Stimulated activated CD8-positive, alpha-beta memory T cell treated with anti-CD3 and anti-CD28 coated beads, Interleukin-4, amount 100 ng/mL, for 48 hours (primary cell): ENCODE results near the gene NANOGP8.
"Not testable (repeated sequence)": the region's sequence is repeated elsewhere in the genome, so short reads cannot be mapped to it uniquely, and the experiment has no call there.

Source experiments
- DNase-seq: peaks from one replicate; pipeline ENCODE4 v3.0.0-alpha.2; 2020

The NANOGP8 gene

DNA sequence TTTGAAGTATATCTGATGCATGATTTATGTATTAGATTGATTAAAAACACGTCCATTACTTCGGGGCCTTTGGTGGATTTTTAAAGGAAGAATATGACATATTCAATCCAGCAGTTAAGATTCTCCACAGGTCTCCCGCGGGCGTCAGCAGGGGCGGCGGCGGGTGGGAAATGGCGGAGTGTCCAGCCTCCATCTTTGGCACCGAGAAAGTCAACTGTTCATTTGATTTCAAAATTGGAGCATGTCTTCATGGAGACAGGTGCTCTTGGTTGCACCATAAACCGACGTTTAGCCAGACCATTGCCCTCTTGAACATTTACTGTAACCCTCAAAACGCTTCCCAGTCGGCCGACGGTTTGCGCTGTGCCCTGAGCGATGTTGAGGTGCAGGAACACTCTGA is 7.2 kb upstream of the NANOGP8 start:
- no peak for DNase-seq

- DNase-seq, result no peak
Measured at GRCh38 chr15:35090104-35090807, 5.2 kb upstream of the NANOGP8 start.

GRCh38 chr15:35089551-35089950 is 4.5 kb upstream of the NANOGP8 start:
- no peak for DNase-seq

DNA sequence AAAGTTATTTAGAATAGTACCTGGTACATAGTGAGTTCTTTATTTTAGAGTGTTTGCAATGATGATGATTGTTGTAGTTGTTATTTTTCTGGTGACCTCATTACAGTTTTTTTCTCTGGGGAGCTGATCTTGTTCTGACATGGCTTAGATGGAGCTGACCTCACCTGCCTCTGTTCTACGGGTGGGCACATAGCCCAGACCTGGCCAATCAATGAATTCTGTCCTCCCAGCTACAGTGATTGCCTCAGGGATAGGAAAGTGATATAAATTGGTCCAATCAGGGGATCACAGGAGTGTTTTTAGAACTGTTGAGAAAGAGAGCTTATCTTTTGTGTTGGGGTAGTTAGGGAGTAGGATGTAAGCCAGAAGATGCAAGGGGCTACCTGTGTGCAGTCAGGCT is 3.2 kb upstream of the NANOGP8 start:
- DNase-seq, result no peak

- DNase-seq, result no peak
Measured at GRCh38 chr15:35087759-35088158, 2.7 kb upstream of the NANOGP8 start.

- DNase-seq, result not testable (repeated sequence)
Measured at GRCh38 chr15:35082371-35083348, 2.4 kb downstream of the NANOGP8 start.

- DNase-seq, result not testable (repeated sequence)
Measured at GRCh38 chr15:35081626-35082365, 3.3 kb downstream of the NANOGP8 start.

- DNase-seq, result no peak
Measured at GRCh38 chr15:35080226-35080625, 4.9 kb downstream of the NANOGP8 start.

DNA sequence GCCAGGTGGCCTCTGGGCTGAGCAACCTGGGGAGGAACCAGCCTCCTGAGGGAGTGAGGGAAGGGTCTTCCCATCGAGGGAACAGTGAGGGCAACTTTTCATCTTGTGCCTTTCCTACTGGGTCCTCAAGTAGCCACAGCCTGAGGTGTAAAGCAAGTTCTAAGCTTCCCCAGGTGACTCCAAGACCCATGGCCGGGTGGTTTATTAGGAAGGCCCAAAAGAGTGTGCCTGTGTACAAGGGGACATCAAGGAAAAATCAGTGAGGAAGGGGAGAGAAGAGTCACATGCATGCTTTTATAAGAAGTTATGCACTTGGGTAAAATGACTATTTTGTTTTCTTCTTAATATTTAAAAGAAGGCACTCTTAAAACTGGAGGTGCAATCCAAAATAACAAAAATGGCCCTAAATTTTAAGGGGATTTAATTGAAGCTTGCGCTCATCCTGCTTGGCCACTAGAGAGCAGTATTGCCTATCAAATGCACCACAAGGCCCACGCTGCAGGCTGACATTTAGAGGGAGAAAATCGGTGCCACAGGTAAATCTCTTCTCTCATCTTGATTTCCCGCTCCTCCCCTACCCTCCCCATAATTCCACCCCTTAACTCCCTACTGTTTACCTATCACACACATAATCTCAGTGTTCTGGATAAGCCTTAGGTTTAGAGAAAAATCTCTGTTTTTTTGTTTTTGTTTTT is 6.7 kb downstream of the NANOGP8 start:
- DNase-seq, result peak; percentile 45

DNA sequence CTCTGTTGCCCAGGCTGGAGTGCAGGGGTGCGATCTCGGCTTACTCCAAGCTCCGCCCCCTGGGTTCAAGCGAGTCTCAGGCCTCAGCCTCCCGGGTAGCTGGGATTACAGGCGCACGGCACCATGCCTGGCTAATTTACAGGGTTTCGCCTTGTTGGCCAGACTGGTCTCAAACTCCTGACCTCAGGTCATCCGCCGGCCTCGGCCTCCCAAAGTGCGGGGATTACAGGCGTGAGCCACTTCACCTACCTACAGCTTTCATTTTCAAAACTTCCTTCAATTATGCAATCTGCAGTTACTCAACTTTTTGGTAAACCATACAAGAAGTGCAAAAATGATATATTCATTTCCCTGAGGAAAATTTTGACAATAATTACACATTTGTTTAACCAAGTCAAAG is 14.0 kb downstream of the NANOGP8 start:
- DNase-seq, result no peak

- no peak for DNase-seq
Measured at GRCh38 chr15:35068846-35069475, 16.1 kb downstream of the NANOGP8 start.

DNA sequence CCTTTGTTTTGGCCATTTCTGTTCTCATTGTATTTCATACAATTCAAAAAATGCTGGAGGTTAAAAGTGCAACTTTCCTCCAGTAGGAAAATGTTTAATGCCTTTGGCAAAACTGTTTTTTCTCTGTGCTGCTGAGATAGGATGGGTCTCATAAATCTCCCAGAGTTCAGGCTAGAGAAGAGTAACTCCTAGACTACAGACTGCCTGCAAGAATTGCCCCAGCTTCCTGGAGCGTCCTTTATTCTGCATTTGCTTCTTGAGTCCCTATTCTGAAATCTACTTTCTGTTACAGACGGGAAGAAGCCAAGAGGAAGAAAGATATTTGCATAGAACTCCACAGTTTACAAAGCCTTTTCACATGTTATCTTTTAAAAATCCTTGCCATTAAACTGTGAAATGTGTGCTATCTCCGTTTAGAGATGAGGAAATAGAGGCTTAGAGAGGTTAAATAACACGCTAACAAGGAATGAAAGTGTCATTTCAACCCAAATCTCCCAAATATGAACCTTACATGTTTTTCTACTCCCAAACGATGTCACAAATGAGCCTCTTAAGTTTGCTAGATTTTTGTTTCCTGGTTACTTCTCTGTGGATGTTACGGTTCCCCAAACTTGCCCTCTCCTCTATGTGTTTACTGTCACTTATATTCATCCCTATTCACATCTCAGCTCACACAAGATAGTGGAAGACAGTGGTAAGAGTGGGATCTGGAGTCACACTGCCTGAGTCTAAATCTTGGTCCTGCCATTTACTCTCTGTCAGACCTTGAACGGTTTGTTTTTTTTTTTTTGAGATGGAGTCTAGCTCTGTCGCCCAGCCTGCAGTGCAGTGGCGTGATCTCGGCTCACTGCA is 17.4 kb downstream of the NANOGP8 start:
- no peak for DNase-seq

DNA sequence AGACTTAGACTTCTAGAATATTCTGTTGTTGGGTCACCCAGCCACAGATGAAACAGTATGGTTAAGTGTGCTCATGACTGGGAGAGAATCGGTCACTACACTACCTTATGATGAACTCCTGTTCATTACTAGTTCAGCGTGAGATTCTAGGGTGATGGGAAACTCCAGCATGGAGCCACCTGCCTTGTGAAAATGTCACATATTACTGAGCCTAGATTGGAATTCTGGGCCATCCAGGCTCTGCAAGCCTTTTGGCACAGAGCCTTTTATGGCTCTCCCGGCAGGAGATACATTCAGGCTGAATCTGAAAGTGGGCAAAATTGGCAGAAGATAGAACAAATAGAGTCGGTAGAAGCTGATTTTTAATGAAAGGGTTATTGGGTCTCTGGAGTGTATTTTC is 19.0 kb downstream of the NANOGP8 start:
- no peak for DNase-seq

- DNase-seq, result no peak
Measured at GRCh38 chr15:35064576-35065190, 20.4 kb downstream of the NANOGP8 start.

DNA sequence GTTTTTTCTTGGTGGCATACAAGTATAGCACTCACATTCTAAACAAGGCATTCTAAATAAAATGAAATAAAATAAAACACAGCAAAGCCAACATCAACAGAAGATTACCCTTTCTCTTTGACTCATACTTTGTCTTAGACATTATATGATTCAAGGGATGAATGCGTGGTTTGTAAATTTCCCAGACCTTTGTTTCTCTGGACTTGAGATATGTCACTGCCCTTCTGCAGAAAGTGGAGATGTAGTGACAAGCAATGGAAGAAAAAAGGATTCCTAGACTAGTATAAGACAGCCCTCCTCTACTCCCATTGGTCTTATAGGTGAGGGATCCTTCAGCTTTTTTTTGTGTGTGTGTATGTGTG is 22.4 kb downstream of the NANOGP8 start:
- no peak for DNase-seq

DNA sequence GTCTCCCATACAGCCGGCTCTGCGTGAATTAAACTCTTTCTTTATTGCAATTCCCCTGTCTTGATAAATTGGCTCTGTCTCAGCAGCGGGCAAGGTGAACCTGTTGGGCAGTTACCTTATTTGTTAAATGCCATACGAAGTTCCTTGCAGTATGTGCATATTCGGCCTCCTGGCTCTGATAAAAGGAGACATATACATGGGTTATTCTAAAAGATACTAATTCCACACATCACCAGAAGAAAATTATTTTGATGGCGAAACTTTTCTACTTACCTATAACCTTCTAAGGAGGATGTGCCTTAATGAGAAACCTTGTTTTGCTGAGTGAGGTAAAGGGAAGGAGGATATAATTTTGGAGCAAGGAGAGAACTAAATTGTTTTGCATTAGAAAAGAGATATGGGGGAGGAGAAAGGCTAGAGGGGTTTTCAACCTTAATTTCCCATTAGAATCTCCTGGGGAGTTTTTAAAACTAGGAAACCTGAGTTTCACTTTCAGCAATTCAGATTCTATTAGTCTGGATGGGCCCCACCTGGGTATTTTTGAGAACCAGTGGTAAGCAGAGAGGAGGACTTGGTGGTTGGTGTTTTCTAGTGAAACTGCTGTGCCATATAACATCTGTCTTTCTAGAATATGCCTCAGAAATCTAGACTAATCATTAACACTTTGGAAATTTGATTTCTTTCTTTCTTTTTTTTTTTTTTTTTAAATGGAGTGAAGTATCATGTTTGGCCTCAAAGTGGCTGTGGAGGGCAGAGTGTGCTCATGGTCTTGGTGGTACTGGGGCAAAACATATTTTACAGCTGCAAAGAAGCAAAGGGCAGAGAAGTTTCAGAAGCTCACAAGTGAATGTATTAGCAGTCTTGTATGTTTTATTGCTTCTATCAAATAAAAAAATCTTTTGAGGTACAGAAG is 23.0 kb downstream of the NANOGP8 start:
- DNase-seq, result no peak

- DNase-seq, result no peak
Measured at GRCh38 chr15:35061161-35061824, 23.8 kb downstream of the NANOGP8 start.

DNA sequence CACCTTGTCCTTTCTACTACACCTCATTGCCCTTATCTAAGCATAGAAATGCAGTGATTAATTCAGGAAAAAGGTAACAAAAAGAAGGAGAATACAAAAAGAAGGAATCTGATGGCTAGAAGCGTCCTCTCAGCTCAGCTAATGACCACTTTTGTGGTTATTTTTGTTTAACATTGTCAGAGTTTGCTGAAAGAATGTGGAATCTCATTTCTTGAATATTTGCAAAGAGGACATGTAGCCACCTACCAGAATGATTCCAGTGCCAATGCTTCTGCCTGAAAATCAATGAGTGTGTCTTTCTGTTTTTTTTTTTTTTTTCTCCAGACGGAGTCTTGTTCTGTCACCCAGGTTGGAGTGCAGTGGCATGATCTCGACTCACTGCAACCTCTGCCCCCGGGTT is 24.5 kb downstream of the NANOGP8 start:
- no peak for DNase-seq

- DNase-seq, result no peak
Measured at GRCh38 chr15:35058534-35059054, 26.5 kb downstream of the NANOGP8 start.
